HepG2 (cell line): ENCODE results near the gene GEMIN4.

Experiments used
- JUNB ChIP-seq: sonication (generic); formaldehyde crosslinking; IDR thresholded peaks from 2 replicates; pipeline ENCODE4 v1.8.0; 2022; ENCODE audit warnings: missing genetic modification reagents, mild to moderate bottlenecking, borderline replicate concordance
- PATZ1 ChIP-seq: sonication (generic); formaldehyde crosslinking; IDR thresholded peaks from 2 replicates; pipeline ENCODE4 v1.4.0; 2020; ENCODE audit warnings: missing genetic modification reagents

DNA sequence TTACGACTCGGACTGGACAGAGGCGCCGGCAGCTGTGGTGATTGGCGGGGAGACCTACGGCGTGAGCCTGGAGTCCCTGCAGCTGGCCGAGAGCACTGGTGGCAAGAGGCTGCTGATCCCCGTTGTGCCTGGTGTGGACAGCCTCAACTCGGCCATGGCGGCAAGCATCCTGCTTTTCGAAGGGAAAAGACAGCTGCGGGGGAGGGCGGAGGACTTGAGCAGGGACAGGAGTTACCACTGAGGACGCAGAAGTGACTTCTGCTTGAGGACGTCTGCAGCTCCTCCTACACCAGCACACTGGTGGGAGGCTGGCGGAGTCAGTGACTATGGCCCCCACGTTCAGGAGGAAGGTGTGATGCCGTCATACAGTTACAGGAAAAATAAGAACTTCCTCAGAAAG lies 39.8 kb upstream of the GEMIN4 start:
- TF ChIP-seq JUNB (CRISPR knock-in tag), result no peak
- no peak for TF ChIP-seq PATZ1 (CRISPR knock-in tag)
